ENCODE measurements around the gene KRT74. TPM values are rescaled to one million over a fixed set of nuclear protein-coding genes. Genes with fewer than 3 reads are reported as not detected.

Gene KRT74
- total and polyA plus RNA-seq, 2 of the 13 experiments (the other 11 are each of a cell fraction or from before 2014, with no cell fraction given): not detected

DNA sequence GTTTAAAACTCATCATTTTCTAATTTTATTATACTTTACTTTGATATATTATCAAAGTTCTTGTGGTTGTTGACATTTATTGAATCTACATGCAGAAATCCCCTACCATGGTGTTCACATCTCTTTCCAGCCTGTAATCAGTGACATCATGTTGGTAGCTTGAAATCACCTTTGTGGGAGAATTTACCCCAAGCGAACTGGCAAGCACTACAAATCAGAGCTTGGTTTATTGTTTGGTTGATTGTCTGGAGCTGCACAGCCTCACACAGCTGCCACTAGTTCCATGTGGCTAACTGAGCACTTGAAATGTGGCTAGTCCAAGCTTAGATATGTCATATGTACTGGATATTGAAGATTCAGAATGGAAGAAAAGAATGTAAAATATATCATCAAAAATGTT, 38.1 kb downstream of the KRT74 start (continued):
- TF ChIP-seq, protein P1, sequence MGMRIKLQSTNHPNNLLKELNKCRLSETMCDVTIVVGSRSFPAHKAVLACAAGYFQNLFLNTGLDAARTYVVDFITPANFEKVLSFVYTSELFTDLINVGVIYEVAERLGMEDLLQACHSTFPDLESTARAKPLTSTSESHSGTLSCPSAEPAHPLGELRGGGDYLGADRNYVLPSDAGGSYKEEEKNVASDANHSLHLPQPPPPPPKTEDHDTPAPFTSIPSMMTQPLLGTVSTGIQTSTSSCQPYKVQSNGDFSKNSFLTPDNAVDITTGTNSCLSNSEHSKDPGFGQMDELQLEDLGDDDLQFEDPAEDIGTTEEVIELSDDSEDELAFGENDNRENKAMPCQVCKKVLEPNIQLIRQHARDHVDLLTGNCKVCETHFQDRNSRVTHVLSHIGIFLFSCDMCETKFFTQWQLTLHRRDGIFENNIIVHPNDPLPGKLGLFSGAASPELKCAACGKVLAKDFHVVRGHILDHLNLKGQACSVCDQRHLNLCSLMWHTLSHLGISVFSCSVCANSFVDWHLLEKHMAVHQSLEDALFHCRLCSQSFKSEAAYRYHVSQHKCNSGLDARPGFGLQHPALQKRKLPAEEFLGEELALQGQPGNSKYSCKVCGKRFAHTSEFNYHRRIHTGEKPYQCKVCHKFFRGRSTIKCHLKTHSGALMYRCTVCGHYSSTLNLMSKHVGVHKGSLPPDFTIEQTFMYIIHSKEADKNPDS (CRISPR knock-in tag; IDR thresholded peaks at IDR 0.05): no peak
- TF ChIP-seq, protein P2, sequence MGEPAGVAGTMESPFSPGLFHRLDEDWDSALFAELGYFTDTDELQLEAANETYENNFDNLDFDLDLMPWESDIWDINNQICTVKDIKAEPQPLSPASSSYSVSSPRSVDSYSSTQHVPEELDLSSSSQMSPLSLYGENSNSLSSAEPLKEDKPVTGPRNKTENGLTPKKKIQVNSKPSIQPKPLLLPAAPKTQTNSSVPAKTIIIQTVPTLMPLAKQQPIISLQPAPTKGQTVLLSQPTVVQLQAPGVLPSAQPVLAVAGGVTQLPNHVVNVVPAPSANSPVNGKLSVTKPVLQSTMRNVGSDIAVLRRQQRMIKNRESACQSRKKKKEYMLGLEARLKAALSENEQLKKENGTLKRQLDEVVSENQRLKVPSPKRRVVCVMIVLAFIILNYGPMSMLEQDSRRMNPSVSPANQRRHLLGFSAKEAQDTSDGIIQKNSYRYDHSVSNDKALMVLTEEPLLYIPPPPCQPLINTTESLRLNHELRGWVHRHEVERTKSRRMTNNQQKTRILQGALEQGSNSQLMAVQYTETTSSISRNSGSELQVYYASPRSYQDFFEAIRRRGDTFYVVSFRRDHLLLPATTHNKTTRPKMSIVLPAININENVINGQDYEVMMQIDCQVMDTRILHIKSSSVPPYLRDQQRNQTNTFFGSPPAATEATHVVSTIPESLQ (CRISPR knock-in tag; conservative IDR thresholded peaks at IDR 0.05): no peak
- no peak for TF ChIP-seq TAF15 (IDR thresholded peaks at IDR 0.05; ENCODE audit: low read depth, low read length, poor library complexity, severe bottlenecking)

DNA sequence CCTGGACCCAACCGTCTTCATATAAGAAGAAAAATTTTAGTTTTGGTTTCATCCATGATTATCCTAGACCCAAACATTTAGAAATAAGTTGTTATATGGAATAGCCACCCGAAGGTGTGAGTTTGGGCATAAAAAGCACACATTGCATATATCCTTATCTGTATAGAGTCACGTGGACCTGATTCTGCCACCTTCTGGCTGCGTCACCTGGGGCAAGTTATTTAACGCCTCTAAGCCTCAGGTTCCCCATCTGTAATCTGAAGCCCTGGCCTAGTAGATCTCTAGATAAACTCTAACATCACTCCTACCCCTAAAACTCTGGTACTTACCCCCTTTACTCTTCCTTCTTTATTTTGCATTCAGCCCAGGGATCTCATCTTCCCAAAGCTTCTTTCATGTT, 39.2 kb downstream of the KRT74 start:
- intact Hi-C loops (cut with micrococcal nuclease; ENCODE audit: unreplicated experiment): no loop called here
- Histone ChIP-seq H3K4me2 (ENCODE audit: low read depth, low read length) (no peak overlapping the region), H2AFZ (ENCODE audit: low read length) (no peak overlapping the region), H4K20me1 (ENCODE audit: insufficient read depth, low read length) (no peaks in the 10 kb centered on the region), H3K9me3 (ENCODE audit: low read length) (no peaks in the 10 kb centered on the region), H3K9ac (ENCODE audit: insufficient read depth, low read depth, low read length) (no peak overlapping the region), H3K36me3 (replicated peaks in 1 of 2; ENCODE audit: control insufficient read depth in 1 of 2, insufficient read depth in 2 of 2, low read length in 2 of 2) (no peaks in the 10 kb centered on the region), H3K4me1 (ENCODE audit: insufficient read depth, low read length) (no peaks in the 10 kb centered on the region), H3K79me2 (ENCODE audit: insufficient read depth, low read length) (no peaks in the 10 kb centered on the region), H3K27me3 (ENCODE audit: control insufficient read depth in 1 of 2, insufficient read depth in 2 of 2, low read length in 2 of 2) (peaks cover 2 to 20% of the 10 kb centered on the region in 2 experiments; a peak in 3 of 5 replicates), H3K27ac (ENCODE audit: extremely low read length, insufficient read depth, low read length) (no peak overlapping the region), H3K4me3 (replicated peaks in 1 of 3; ENCODE audit: insufficient read depth in 1 of 3, low read depth in 2 of 3, low read length in 3 of 3) (no peak overlapping the region)
- POLR2A ChIA-PET: no interaction called here
- CTCF ChIA-PET (ENCODE audit: low intra/inter-chr PET ratio, low total read pairs): no interaction called here
- DNase-seq (ENCODE audit: low spot score) (no peak), ATAC-seq (no peak), FAIRE-seq (no peak)
- WGBS (ENCODE audit: low lambda C conversion rate): 24% methylated on average over 5 of the region's 5 CpGs
- in situ Hi-C loops (cut with HindIII; ENCODE audit: extremely low pct_ligation_motif_present, low pct_unique_long_range_greater_than_20kb): loop anchor here (25.0 kb wide), 1 partner anchor 397 kb away; no protein-coding TSS in a partner anchor
- BruUV-seq (replicated peaks): no TSS peak
- TF ChIP-seq HNRNPLL (IDR thresholded peaks at IDR 0.05; ENCODE audit: low read depth, low read length, poor library complexity, severe bottlenecking): no peak
- TF ChIP-seq ISL2 (CRISPR knock-in tag; IDR thresholded peaks at IDR 0.05): no peak
- no peak for TF ChIP-seq SOX6 (IDR thresholded peaks at IDR 0.05)
- no peak for TF ChIP-seq SOX6 (CRISPR knock-in tag; IDR thresholded peaks at IDR 0.05)
- TF ChIP-seq, protein P3, sequence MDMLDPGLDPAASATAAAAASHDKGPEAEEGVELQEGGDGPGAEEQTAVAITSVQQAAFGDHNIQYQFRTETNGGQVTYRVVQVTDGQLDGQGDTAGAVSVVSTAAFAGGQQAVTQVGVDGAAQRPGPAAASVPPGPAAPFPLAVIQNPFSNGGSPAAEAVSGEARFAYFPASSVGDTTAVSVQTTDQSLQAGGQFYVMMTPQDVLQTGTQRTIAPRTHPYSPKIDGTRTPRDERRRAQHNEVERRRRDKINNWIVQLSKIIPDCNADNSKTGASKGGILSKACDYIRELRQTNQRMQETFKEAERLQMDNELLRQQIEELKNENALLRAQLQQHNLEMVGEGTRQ (IDR thresholded peaks at IDR 0.05; ENCODE audit: low read depth, low read length): peak; percentile 17; the same call in 1 of the 2 replicates
- TF ChIP-seq, protein P3 (CRISPR knock-in tag; IDR thresholded peaks at IDR 0.05; ENCODE audit: borderline replicate concordance): peak; percentile 48; the same call in 1 of the 2 replicates
- no peak for TF ChIP-seq ZSCAN20 (CRISPR knock-in tag; IDR thresholded peaks at IDR 0.05; ENCODE audit: borderline replicate concordance)
- peak; percentile 12; the same call in 1 of the 2 replicates for TF ChIP-seq STAG1 (CRISPR knock-in tag; IDR thresholded peaks at IDR 0.05)
- TF ChIP-seq ZNF777 (CRISPR knock-in tag; IDR thresholded peaks at IDR 0.05): no peak
- no peak for TF ChIP-seq ELF3 (CRISPR knock-in tag; IDR thresholded peaks at IDR 0.05)
- TF ChIP-seq, protein P4, sequence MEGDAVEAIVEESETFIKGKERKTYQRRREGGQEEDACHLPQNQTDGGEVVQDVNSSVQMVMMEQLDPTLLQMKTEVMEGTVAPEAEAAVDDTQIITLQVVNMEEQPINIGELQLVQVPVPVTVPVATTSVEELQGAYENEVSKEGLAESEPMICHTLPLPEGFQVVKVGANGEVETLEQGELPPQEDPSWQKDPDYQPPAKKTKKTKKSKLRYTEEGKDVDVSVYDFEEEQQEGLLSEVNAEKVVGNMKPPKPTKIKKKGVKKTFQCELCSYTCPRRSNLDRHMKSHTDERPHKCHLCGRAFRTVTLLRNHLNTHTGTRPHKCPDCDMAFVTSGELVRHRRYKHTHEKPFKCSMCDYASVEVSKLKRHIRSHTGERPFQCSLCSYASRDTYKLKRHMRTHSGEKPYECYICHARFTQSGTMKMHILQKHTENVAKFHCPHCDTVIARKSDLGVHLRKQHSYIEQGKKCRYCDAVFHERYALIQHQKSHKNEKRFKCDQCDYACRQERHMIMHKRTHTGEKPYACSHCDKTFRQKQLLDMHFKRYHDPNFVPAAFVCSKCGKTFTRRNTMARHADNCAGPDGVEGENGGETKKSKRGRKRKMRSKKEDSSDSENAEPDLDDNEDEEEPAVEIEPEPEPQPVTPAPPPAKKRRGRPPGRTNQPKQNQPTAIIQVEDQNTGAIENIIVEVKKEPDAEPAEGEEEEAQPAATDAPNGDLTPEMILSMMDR (CRISPR knock-in tag; IDR thresholded peaks at IDR 0.05): peak; percentile 37

Data from HepG2 (cell line).